ENCODE results near the gene CFD.

The CFD gene

DNA sequence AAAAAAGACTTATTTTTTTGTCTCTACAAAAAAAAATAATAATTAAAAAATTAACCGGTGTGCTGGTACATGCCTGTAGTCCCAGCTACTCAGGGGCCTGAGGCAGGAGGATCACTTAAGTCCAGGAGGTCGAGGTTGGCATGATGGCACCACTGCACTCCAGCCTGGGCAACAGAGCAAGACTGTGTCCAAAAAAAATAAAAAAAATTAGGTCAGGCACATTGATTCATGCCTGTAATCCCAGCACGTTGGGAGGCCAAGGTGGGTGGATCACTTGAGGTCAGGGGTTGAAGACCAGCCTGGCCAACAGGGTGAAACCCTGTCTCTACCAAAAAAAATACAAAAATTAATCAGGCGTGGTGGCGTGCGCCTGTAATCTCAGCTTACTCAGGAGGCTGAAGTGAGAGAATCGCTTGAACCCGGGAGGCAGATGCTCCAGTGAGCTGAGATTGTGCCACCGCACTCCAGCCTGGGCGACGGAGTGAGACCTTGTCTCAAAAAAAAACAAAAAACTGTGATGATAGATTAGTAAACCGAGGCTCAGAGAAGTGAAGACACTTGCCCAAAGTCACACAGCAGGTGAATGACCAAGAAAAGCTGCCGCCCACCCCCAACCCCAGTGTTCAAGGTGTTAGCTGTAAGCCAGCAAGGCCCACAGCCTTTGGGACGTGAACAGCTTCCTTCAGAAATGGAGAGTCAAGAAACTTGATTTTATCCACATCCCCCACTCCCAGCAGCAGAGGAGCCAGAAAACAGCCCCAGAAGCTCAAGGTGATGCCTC, 43.2 kb downstream of the CFD start:
- ChIA-PET POLR2A (interaction anchor here (0.6 to 0.9 kb wide), 2 partner anchors 86 to 104 kb away, joined by 3 to 4 read pairs; no protein-coding TSS in a partner anchor), CTCF (interaction anchor here (0.6 to 1.8 kb wide), 8 partner anchors 15 to 133 kb away, joined by 3 to 5 read pairs (median 3); partner anchors contain the start of gene CFD)
- no peak for DNase-seq (ENCODE audit: low read depth, low spot score)
- no peak overlapping the region for H3K4me3 ChIP-seq (ENCODE audit: low read depth, low read length)
- TF ChIP-seq, protein P1, sequence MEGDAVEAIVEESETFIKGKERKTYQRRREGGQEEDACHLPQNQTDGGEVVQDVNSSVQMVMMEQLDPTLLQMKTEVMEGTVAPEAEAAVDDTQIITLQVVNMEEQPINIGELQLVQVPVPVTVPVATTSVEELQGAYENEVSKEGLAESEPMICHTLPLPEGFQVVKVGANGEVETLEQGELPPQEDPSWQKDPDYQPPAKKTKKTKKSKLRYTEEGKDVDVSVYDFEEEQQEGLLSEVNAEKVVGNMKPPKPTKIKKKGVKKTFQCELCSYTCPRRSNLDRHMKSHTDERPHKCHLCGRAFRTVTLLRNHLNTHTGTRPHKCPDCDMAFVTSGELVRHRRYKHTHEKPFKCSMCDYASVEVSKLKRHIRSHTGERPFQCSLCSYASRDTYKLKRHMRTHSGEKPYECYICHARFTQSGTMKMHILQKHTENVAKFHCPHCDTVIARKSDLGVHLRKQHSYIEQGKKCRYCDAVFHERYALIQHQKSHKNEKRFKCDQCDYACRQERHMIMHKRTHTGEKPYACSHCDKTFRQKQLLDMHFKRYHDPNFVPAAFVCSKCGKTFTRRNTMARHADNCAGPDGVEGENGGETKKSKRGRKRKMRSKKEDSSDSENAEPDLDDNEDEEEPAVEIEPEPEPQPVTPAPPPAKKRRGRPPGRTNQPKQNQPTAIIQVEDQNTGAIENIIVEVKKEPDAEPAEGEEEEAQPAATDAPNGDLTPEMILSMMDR (IDR thresholded peaks at IDR 0.05; ENCODE audit: insufficient read depth, low read length, missing control alignments): no peak

DNA sequence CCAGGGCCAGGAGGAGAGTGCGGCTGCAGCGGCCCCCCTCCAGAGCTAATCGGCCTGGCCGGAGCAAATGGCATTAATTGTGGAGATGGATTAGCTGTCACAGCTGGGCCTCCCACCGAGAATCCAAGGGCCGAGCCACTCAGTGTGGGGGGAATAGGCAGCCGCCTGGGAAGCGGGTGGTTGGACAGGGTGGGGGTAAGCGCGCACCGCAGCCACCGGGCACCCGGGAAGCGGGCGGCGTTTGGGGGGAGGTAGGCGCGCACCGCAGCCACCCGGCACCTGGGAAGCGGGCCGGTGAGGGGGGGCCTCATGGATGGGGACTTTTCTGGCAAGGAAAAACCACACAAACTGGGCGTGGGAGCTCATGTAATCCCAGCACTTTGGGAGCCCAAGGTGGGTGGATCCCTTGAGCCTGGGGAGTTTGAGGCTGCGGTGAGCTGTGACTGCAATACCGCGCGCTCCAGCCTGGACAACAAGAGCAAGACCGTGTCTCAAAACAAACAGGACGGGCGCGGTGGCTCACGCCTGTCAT, 43.9 kb downstream of the CFD start:
- CTCF ChIA-PET: interaction anchor here (0.7 to 1.8 kb wide), 7 partner anchors 15 to 134 kb away, joined by 3 to 5 read pairs (median 3); partner anchors contain the start of gene CFD
- TF ChIP-seq, protein P1 (IDR thresholded peaks at IDR 0.05; ENCODE audit: insufficient read depth, low read length, missing control alignments): no peak
- POLR2A ChIA-PET: interaction anchor here (0.9 kb wide), 1 partner anchor 85 kb away, joined by 3 read pairs; no protein-coding TSS in a partner anchor

DNA sequence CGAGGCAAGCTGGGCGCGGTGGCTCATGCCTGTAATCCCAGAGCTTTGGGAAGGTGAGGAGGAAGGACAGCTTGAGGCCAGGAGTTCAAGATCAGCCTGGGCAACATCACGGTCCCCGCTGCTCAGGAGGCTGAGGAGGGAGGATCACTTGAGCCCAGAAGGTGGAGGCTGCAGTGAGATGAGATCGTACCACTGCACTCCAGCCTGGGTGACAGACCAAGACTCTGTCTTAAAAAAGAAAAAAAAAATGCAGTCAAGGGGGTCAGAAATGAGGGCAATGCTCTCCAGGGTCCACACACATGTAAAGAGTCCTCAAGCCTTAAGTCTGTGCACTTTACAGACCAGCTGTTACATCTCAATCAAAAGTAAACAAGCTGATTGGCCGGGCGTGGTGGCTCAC, 45.1 kb downstream of the CFD start:
- DNase-seq (ENCODE audit: low read depth, low spot score): no peak
- H3K4me3 ChIP-seq (ENCODE audit: low read depth, low read length): no peak overlapping the region
- POLR2A ChIA-PET: no interaction called here
- TF ChIP-seq, protein P1 (IDR thresholded peaks at IDR 0.05; ENCODE audit: insufficient read depth, low read length, missing control alignments): no peak
- CTCF ChIA-PET: no interaction called here

More for the DNA sequence above, 43.9 kb downstream of the CFD start:
- no peak for DNase-seq (ENCODE audit: low read depth, low spot score)
- H3K4me3 ChIP-seq (ENCODE audit: low read depth, low read length): no peak overlapping the region

DNA sequence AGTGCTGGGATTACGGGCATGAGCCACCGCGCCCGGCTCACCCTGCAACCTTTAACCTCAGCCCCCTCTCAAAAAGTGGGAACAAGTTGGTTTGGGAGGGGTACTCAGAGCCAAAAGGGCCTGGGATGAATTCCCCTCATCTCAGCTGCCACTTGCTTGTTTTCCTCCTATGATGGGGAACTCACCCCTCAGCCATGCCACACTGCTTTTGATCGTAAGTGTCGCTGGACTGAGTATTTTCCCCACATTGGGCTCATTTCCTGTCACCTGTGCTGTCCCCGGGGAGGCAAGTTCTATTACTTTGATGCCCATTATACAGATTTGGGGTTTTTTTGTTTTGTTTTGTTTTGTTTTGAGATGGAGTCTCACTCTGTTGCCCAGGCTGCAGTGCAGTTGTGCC, 47.0 kb downstream of the CFD start:
- CTCF ChIA-PET: interaction anchor here (1.5 to 2.6 kb wide), 3 partner anchors 14 to 136 kb away, joined by 3 to 8 read pairs (median 4); partner anchors contain the start of gene MED16
- DNase-seq (ENCODE audit: low read depth, low spot score): no peak
- POLR2A ChIA-PET: no interaction called here
- H3K4me3 ChIP-seq (ENCODE audit: low read depth, low read length): no peak overlapping the region
- TF ChIP-seq, protein P1 (IDR thresholded peaks at IDR 0.05; ENCODE audit: insufficient read depth, low read length, missing control alignments): no peak

DNA sequence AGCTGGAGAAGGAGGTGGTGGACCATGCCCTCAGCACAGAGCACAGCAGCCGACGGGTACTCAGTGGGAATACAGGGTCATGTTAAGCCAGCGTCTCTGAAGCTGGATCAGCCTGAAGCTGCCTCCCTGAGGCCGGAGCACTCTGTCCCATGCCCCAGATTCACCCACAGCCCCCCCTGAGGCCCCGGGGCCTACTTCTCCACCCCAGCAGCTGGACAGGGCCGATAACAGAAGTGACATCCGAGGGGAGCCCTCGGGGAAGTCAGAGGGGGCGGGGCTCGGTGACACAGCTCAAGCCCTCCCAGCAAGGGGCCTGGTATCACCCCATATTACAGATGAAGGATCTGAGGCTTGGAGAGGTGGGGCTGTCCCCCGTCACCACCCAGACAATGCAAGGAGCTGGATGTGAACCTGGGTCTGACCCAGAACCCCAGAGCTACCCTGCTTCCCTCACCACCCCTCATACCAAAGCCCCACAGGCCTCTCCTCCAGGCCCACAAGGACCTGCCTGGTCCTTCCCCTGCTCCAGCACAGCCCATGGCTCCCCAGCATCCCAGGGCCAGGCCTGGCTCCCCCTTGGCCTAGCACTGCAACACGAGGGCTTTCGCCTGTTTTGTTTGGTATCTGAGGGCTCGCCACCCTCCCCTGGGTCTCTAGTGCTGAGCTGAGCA, 47.9 kb downstream of the CFD start:
- POLR2A ChIA-PET: no interaction called here
- CTCF ChIA-PET: interaction anchor here (1.5 to 2.6 kb wide), 2 partner anchors 15 to 137 kb away, joined by 3 to 8 read pairs; partner anchors contain the start of gene MED16

More for the DNA sequence above, 47.9 kb downstream of the CFD start:
- H3K4me3 ChIP-seq (ENCODE audit: low read depth, low read length): no peak overlapping the region
- TF ChIP-seq, protein P1 (IDR thresholded peaks at IDR 0.05; ENCODE audit: insufficient read depth, low read length, missing control alignments): no peak
- DNase-seq (ENCODE audit: low read depth, low spot score): no peak
